GM12801 (cell line): Measurements from ENCODE around the gene CPPED1.

Experiments used
- CTCF ChIP-seq: IDR thresholded peaks from one replicate; pipeline ENCODE4 v1.5.1; 2011; ENCODE audit warnings: control low read depth; ENCODE audit not compliant: insufficient read length; ENCODE audit errors: extremely low read depth

Gene CPPED1

GRCh38 chr16:12737563-12737962 lies 66.1 kb downstream of the CPPED1 start:
- no peak for TF ChIP-seq CTCF

- TF ChIP-seq CTCF = no peak
Observed at GRCh38 chr16:12735805-12736204, 67.9 kb downstream of the CPPED1 start.

GRCh38 chr16:12732600-12732999 lies 71.1 kb downstream of the CPPED1 start:
- TF ChIP-seq CTCF = no peak

- TF ChIP-seq CTCF = no peak
Observed at GRCh38 chr16:12729448-12729847, 74.2 kb downstream of the CPPED1 start.

- no peak for TF ChIP-seq CTCF
Observed at GRCh38 chr16:12728469-12728868, 75.2 kb downstream of the CPPED1 start.

- no peak for TF ChIP-seq CTCF
Observed at GRCh38 chr16:12724226-12724625, 79.5 kb downstream of the CPPED1 start.

- TF ChIP-seq CTCF = no peak
Observed at GRCh38 chr16:12723681-12724080, 80.0 kb downstream of the CPPED1 start.

- no peak for TF ChIP-seq CTCF
Observed at GRCh38 chr16:12721841-12722421, 81.8 kb downstream of the CPPED1 start.
